HCT116 (cell line): ENCODE measurements around the gene IL18. TPM values are rescaled to one million over a fixed set of nuclear protein-coding genes. Genes with fewer than 3 reads are reported as not detected.

Experiments
- ATAC-seq: fragments of 200-7000 bp; cut with Tn5 transposase; 2 replicates; pipeline ENCODE4 v1.9.1; 2020; ENCODE audit warnings: mild to moderate bottlenecking, moderate library complexity
- Bru-seq: library from RNA; stranded (reverse); fragments of 400-500 nt; gene quantifications from one replicate; lab custom pipeline; 2021; lab: Mats Ljungman, UMichigan
- BruChase-seq, 2 experiments: library from RNA; stranded (reverse); fragments of 400-500 nt; gene quantifications; one replicate each; lab custom pipeline; 2021; lab: Mats Ljungman, UMichigan
- BruUV-seq: library from RNA; stranded (reverse); fragments of 400-500 nt; replicated peaks from 2 replicates; lab custom pipeline; 2021; lab: Mats Ljungman, UMichigan
- CTCF ChIA-PET: fragments of 300-600 bp; sonication (Branson Sonifier 250); formaldehyde crosslinking; loops from one replicate; lab custom pipeline; 2021; ENCODE audit warnings: antibody characterized with exemption; lab: Charles Lee
- POLR2A ChIA-PET: fragments of 300-600, 350-600 bp; sonication (Branson Sonifier 250); formaldehyde crosslinking; loops from one replicate; lab custom pipeline; 2021; ENCODE audit warnings: antibody characterized with exemption; lab: Charles Lee
- RAD21 ChIA-PET, 2 experiments: fragments of 300-600 bp; sonication (Branson Sonifier 250); formaldehyde crosslinking; loops; one replicate each; lab custom pipeline; 2023; ENCODE audit warnings: low total read pairs in 2 of 2; ENCODE audit not compliant: uncharacterized antibody in 2 of 2, unreplicated experiment in 2 of 2, low non-redundant PET in 1 of 2; lab: Charles Lee
- DNase-seq: peaks from one replicate; pipeline ENCODE4 v3.0.0-alpha.2; 2010; ENCODE audit warnings: low read depth, low spot score
- H2AFZ ChIP-seq: fragments of 200-600 bp; shearing (Covaris generic), sonication (generic); 2 replicates; pipeline ENCODE4 v1.6.1; 2017; ENCODE audit warnings: low read depth, mixed run types, mixed read lengths, antibody characterized with exemption, low read length; ENCODE audit not compliant: poor library complexity, severe bottlenecking
- H3K27ac ChIP-seq: 2 replicates; pipeline ENCODE4 v1.5.1; 2012; ENCODE audit warnings: low read depth, low read length
- H3K27me3 ChIP-seq: fragments of 200-600 bp; sonication (generic); 2 replicates; pipeline ENCODE4 v1.6.1; 2016; ENCODE audit warnings: mixed run types, low read length, mixed read lengths; ENCODE audit not compliant: insufficient read depth
- H3K36me3 ChIP-seq, 2 experiments: fragments of 200-500 bp in 1 of 2; fragments of 200-600 bp in 1 of 2; sonication (Bioruptor generic) in 1 of 2; sonication (generic) in 1 of 2; 2 replicates each; pipeline versions ENCODE4 v1.5.1 to v1.6.1; 2014 to 2016; ENCODE audit warnings: low read length in 2 of 2, inconsistent platforms in 1 of 2, mixed read lengths in 1 of 2, mixed run types in 1 of 2; ENCODE audit not compliant: insufficient read depth in 2 of 2, control insufficient read depth in 1 of 2
- H3K4me1 ChIP-seq, 2 experiments: fragments of 200-600 bp in 1 of 2; sonication (generic) in 1 of 2; 2 replicates each; pipeline versions ENCODE4 v1.5.1 to v1.6.1; 2012 to 2017; ENCODE audit warnings: low read length in 2 of 2, inconsistent platforms in 1 of 2, mild to moderate bottlenecking in 1 of 2, mixed read lengths in 1 of 2, mixed run types in 1 of 2, moderate library complexity in 1 of 2; ENCODE audit not compliant: insufficient read depth in 2 of 2, control insufficient read depth in 1 of 2
- H3K4me2 ChIP-seq: fragments of 200-600 bp; sonication (generic); 2 replicates; pipeline ENCODE4 v1.6.1; 2017; ENCODE audit warnings: mixed run types, low read length, mixed read lengths
- H3K4me3 ChIP-seq, 2 experiments: fragments of 200-600 bp in 1 of 2; sonication (generic) in 1 of 2; replicated peaks in 1 of 2; 2 replicates each; pipeline ENCODE4 v1.5.1; 2011 to 2016; ENCODE audit warnings: low read length in 2 of 2, control low read depth in 1 of 2, low read depth in 1 of 2, mild to moderate bottlenecking in 1 of 2, mixed read lengths in 1 of 2, mixed run types in 1 of 2
- H3K79me2 ChIP-seq: fragments of 200-600 bp; sonication (generic); 2 replicates; pipeline ENCODE4 v1.6.1; 2017; ENCODE audit warnings: mild to moderate bottlenecking, mixed run types, low read length, moderate library complexity, mixed read lengths; ENCODE audit not compliant: insufficient read depth
- H3K9ac ChIP-seq: fragments of 200-600 bp; sonication (generic); 2 replicates; pipeline ENCODE4 v1.6.1; 2016; ENCODE audit warnings: low read length, mixed read lengths
- H3K9me2 ChIP-seq: fragments of 200-600 bp; sonication (generic), shearing (Covaris generic); 2 replicates; pipeline ENCODE4 v1.6.1; 2017; ENCODE audit warnings: mixed run types, mild to moderate bottlenecking, moderate library complexity; ENCODE audit not compliant: insufficient read depth
- H3K9me3 ChIP-seq, 2 experiments: fragments of 200-500 bp in 1 of 2; fragments of 200-600 bp in 1 of 2; sonication (Bioruptor generic) in 1 of 2; sonication (generic) in 1 of 2; 2 replicates each; pipeline ENCODE4 v1.6.1; 2014 to 2017; ENCODE audit warnings: low read length in 2 of 2, mixed read lengths in 2 of 2, inconsistent platforms in 1 of 2, low read depth in 1 of 2, mild to moderate bottlenecking in 1 of 2, mixed run types in 1 of 2, moderate library complexity in 1 of 2; ENCODE audit not compliant: control insufficient read depth in 1 of 2, insufficient read depth in 1 of 2
- H4K20me1 ChIP-seq: fragments of 200-600 bp; sonication (generic), shearing (Covaris generic); 2 replicates; pipeline ENCODE4 v1.6.1; 2017; ENCODE audit warnings: mixed run types, mild to moderate bottlenecking, moderate library complexity; ENCODE audit not compliant: insufficient read depth
- CBX3 ChIP-seq: IDR thresholded peaks from 2 replicates; pipeline ENCODE4 v1.6.1; 2012; ENCODE audit warnings: low read depth
- CEBPB ChIP-seq: IDR thresholded peaks from 2 replicates; pipeline ENCODE4 v1.6.1; 2012; ENCODE audit warnings: low read depth
- CTCF ChIP-seq, 3 experiments: fragments of 200-600 bp in 1 of 3; sonication (generic) in 1 of 3; IDR thresholded peaks in 2 of 3; conservative IDR thresholded peaks in 1 of 3; 2 replicates each; pipeline ENCODE4 v1.5.1; 2012 to 2017; ENCODE audit warnings: low read depth in 2 of 3, low read length in 2 of 3, antibody characterized with exemption in 1 of 3, borderline replicate concordance in 1 of 3, control low read depth in 1 of 3, mild to moderate bottlenecking in 1 of 3, mixed read lengths in 1 of 3, mixed run types in 1 of 3, moderate library complexity in 1 of 3; ENCODE audit not compliant: insufficient read depth in 1 of 3
- ELF1 ChIP-seq: IDR thresholded peaks from 2 replicates; pipeline ENCODE4 v1.6.1; 2012; ENCODE audit warnings: low read depth, borderline replicate concordance
- FOSL1 ChIP-seq: IDR thresholded peaks from 2 replicates; pipeline ENCODE4 v1.6.1; 2012; ENCODE audit warnings: low read depth
- JUND ChIP-seq: IDR thresholded peaks from 2 replicates; pipeline ENCODE4 v1.6.1; 2012
- POLR2AphosphoS5 ChIP-seq: IDR thresholded peaks from 2 replicates; pipeline ENCODE4 v1.6.1; 2011; ENCODE audit warnings: mild to moderate bottlenecking, low read depth, low read length, moderate library complexity
- RAD21 ChIP-seq: IDR thresholded peaks from 2 replicates; pipeline ENCODE4 v1.6.1; 2012; ENCODE audit warnings: low read depth, mild to moderate bottlenecking
- SIN3A ChIP-seq: IDR thresholded peaks from 2 replicates; pipeline ENCODE4 v1.6.1; 2012; ENCODE audit warnings: low read depth
- SP1 ChIP-seq: IDR thresholded peaks from 2 replicates; pipeline ENCODE4 v1.6.1; 2012; ENCODE audit warnings: low read depth
- YY1 ChIP-seq: IDR thresholded peaks from 2 replicates; pipeline ENCODE4 v1.6.1; 2011; ENCODE audit warnings: low read length, low read depth, moderate library complexity, mild to moderate bottlenecking; ENCODE audit not compliant: insufficient replicate concordance; ENCODE audit errors: extremely low read depth
- ZFX ChIP-seq: fragments of 450-650 bp; IDR thresholded peaks from 2 replicates; pipeline ENCODE4 v1.6.1; 2017
- intact Hi-C: fragments of 100-400 bp; cut with micrococcal nuclease; formaldehyde crosslinking; loops from 2 replicates; pipeline ENCODE4 v1.10.0; 2022
- long read RNA-seq: library from polyadenylated mRNA; unstranded; transcript quantifications from one replicate; pipeline ENCODE4 v2.0.0, GENCODE V29; 2021; ENCODE audit not compliant: unreplicated experiment
- polyA plus RNA-seq: library from polyadenylated mRNA; unstranded; fragments of >200 nt; gene quantifications from 2 replicates; pipeline ENCODE4 v1.2.1, GENCODE V29; 2012; ENCODE audit warnings: missing spikeins
- total RNA-seq: library from RNA; stranded (reverse); gene quantifications from one replicate; pipeline ENCODE4 v1.2.1, GENCODE V29; 2021; ENCODE audit not compliant: unreplicated experiment

The IL18 gene
- total RNA-seq (112 TPM), Bru-seq, nascent RNA (percentile 96 among the genes with signal in this experiment), BruChase-seq, experiment 1, labeled RNA remaining after a 6-hour chase (percentile 89 among the genes with signal in this experiment), BruChase-seq, experiment 2, labeled RNA remaining after a 2-hour chase (percentile 95 among the genes with signal in this experiment)
- 64.3 and 75.5 TPM in 2 replicates for polyA plus RNA-seq
- long read RNA-seq, transcript IL18-206 (3 exons, 880 nt), result major isoform, 6 of 35 reads
- long read RNA-seq, partial matches to known transcripts, result 1 of 35 reads
- long read RNA-seq, other reads (novel, unspliced or antisense), result 23 of 35 reads

- CTCF ChIA-PET, result interaction anchor here (3.1 kb wide), 1 partner anchor 11 kb away, joined by 11 read pairs; the partner anchor contains the start of gene BCO2
- intact Hi-C loops, result loop anchor here (5.0 kb wide), 1 partner anchor 287 kb away; the partner anchor contains the start of genes CFAP68 and FDXACB1
- H3K4me3 ChIP-seq, result peak within 1 kb of the TSS; percentile 68 to 79
- TSS peak; percentile 85 for BruUV-seq
- H3K27me3 ChIP-seq, result no peaks in the 10 kb centered on the region
- H3K4me2 ChIP-seq, result peak within 1 kb of the TSS; percentile 76
- peak; percentile 78 for DNase-seq
- H3K9ac ChIP-seq, result peak within 1 kb of the TSS; percentile 73
- H2AFZ ChIP-seq, result peak within 1 kb of the TSS; percentile 50
- H3K9me2 ChIP-seq, result no peaks in the 10 kb centered on the region
- RAD21 ChIA-PET, result no interaction called here
- H3K27ac ChIP-seq, result peak within 1 kb of the TSS; percentile 57
- H3K4me1 ChIP-seq, result peaks cover 22 to 61% of the 10 kb centered on the region in 2 experiments
- no peaks in the 10 kb centered on the region for H3K9me3 ChIP-seq
- H3K36me3 ChIP-seq, result peaks cover 0 to 5% of the 10 kb centered on the region in 2 experiments; a peak in 2 of 4 replicates
- no peaks in the 10 kb centered on the region for H4K20me1 ChIP-seq
- ATAC-seq, result peak; percentile 97
- peaks cover 49% of the 10 kb centered on the region for H3K79me2 ChIP-seq
- POLR2A ChIA-PET, result interaction anchor here (1.1 to 2.4 kb wide), 4 partner anchors 9 to 44 kb away, joined by 4 to 13 read pairs (median 6); no protein-coding TSS in a partner anchor
- TF ChIP-seq RAD21 (peak; percentile 1; the same call in 1 of the 2 replicates), FOSL1 (no peak), ZFX (no peak), SP1 (peak; percentile 51), CTCF (IDR thresholded peaks at IDR 0.05 in 2 of 3, conservative IDR thresholded peaks at IDR 0.05 in 1 of 3; ENCODE audit: borderline replicate concordance in 1 of 3, insufficient read depth in 1 of 3, low read depth in 2 of 3, low read length in 2 of 3) (0 out of 6 replicates have a peak, but pooled peaks of 1 of the 3 experiments have one; percentile 6), CBX3 (peak; percentile 48), CEBPB (no peak), JUND (no peak), YY1 (peak; percentile 61), SIN3A (peak; percentile 82; the same call in 1 of the 2 replicates), POLR2AphosphoS5 (peak; percentile 97), ELF1 (peak; percentile 60; the same call in 1 of the 2 replicates)
Measured at GRCh38 chr11:112163875-112164685, at the start of gene IL18. Gene IL18, minus strand, starts transcription at chr11:112164094. Its CDS starts 9,041 bp downstream, at chr11:112155053.
